Neural cell (in vitro differentiated cells): ENCODE measurements around the gene SYNGR2.

Source experiments
- EZH2 ChIP-seq: fragments of 200-600, 300-800 bp; shearing (Covaris generic), sonication (generic); IDR thresholded peaks from 2 replicates; pipeline ENCODE4 v1.6.1; 2014; ENCODE audit warnings: antibody characterized with exemption, low read length, borderline replicate concordance, mild to moderate bottlenecking; ENCODE audit not compliant: insufficient read depth, poor library complexity, severe bottlenecking
- POLR2AphosphoS5 ChIP-seq: IDR thresholded peaks from 2 replicates; pipeline ENCODE4 v1.6.1; 2012
- RAD21 ChIP-seq: fragments of 450-650 bp; conservative IDR thresholded peaks from 2 replicates; pipeline ENCODE4 v1.6.1; 2014; ENCODE audit warnings: antibody characterized with exemption, mild to moderate bottlenecking, moderate library complexity
- TF ChIP-seq, protein P1 (sequence below): fragments of 450-650 bp; IDR thresholded peaks from 2 replicates; pipeline ENCODE4 v1.5.1; 2014; ENCODE audit warnings: antibody characterized with exemption, mild to moderate bottlenecking, moderate library complexity; ENCODE audit not compliant: poor library complexity, severe bottlenecking

DNA sequence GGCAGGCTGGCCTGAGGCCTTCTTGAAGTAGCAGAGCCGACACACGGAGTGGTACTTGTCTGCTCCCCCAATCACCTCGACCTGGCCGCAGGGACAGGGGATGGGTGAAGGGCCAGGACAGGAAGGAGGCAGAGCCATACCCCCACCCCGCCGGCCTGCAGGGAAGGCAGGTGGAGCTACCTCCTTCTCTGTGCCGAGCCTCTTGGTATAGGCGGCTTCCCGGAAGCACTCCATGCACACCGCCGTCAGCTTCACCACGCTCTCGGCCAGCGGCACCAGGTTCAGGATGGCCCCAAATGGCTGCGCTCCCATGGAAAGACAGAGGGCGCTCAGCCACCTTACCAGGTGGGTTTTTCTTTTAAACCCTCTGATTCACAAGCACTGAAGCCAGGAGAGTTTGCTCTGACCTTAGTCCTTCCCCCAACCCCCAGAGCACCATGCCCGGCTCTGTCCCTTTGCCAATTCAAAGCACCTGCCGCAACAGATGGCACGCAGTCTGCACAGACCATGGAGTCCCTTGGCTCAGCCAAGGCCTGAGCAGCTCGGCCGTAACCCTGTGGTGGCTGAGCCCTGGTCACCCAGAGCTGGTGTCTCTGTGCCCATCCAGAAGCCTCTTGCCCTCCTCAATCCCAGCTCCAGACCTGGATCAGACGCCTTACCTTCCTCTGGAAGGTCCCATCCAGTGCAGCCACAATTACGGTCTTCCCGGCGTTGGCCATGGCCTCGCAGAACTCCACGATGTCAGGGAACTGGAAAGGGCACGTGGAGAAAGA, 6.7 kb downstream of the SYNGR2 start:
- no peak for TF ChIP-seq POLR2AphosphoS5
- no peak for TF ChIP-seq RAD21
- TF ChIP-seq, protein P1, sequence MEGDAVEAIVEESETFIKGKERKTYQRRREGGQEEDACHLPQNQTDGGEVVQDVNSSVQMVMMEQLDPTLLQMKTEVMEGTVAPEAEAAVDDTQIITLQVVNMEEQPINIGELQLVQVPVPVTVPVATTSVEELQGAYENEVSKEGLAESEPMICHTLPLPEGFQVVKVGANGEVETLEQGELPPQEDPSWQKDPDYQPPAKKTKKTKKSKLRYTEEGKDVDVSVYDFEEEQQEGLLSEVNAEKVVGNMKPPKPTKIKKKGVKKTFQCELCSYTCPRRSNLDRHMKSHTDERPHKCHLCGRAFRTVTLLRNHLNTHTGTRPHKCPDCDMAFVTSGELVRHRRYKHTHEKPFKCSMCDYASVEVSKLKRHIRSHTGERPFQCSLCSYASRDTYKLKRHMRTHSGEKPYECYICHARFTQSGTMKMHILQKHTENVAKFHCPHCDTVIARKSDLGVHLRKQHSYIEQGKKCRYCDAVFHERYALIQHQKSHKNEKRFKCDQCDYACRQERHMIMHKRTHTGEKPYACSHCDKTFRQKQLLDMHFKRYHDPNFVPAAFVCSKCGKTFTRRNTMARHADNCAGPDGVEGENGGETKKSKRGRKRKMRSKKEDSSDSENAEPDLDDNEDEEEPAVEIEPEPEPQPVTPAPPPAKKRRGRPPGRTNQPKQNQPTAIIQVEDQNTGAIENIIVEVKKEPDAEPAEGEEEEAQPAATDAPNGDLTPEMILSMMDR = no peak
- TF ChIP-seq EZH2 = no peak
